Activated T-cell treated with anti-CD3 and anti-CD28 coated beads for 24 hours (primary cell): ENCODE results near the gene JUP.

Source experiments
- DNase-seq: peaks from one replicate; pipeline ENCODE4 v3.0.0-alpha.2; 2020; ENCODE audit warnings: low read depth

JUP gene

GRCh38 chr17:41723801-41724475 is 62.6 kb downstream of the JUP start:
- no peak for DNase-seq

- DNase-seq, result no peak
Measured at GRCh38 chr17:41722231-41722630, 64.3 kb downstream of the JUP start.

- no peak for DNase-seq
Measured at GRCh38 chr17:41718287-41718645, 68.2 kb downstream of the JUP start.

- no peak for DNase-seq
Measured at GRCh38 chr17:41717408-41718286, 68.9 kb downstream of the JUP start.

- no peak for DNase-seq
Measured at GRCh38 chr17:41711669-41712400, 74.7 kb downstream of the JUP start, which contains the start of gene GAST. TSS of gene GAST (plus strand) at chr17:41712331. CDS start at chr17:41715437, 3,106 bp downstream.

GRCh38 chr17:41710472-41711090 is 75.9 kb downstream of the JUP start:
- no peak for DNase-seq

GRCh38 chr17:41707803-41708669 is 78.5 kb downstream of the JUP start:
- DNase-seq, result no peak

- no peak for DNase-seq
Measured at GRCh38 chr17:41705271-41705991, 81.1 kb downstream of the JUP start.
